Measurements from ENCODE around the gene EPHB2.
A peak's percentile ranks its signal among the peaks of the same experiment; 100 is the strongest.

EPHB2 gene

GRCh38 chr1:22847249-22847648, 136.6 kb downstream of the EPHB2 start:
- no peak overlapping the region for H3K9ac ChIP-seq (ENCODE audit: low read length)
- no peak overlapping the region for H3K4me2 ChIP-seq (ENCODE audit: low read length, poor library complexity, severe bottlenecking)
- no peak overlapping the region for H2BK12ac ChIP-seq (ENCODE audit: low read length in 2 of 2)
- H4K8ac ChIP-seq (ENCODE audit: low read length), result no peak overlapping the region
- no peak for DNase-seq
- no peak overlapping the region for H3K14ac ChIP-seq (ENCODE audit: low read length in 2 of 2)
- H3K18ac ChIP-seq (ENCODE audit: low read depth in 1 of 2, low read length in 2 of 2), result no peak overlapping the region
- H3K27ac ChIP-seq (ENCODE audit: low read length, poor library complexity, severe bottlenecking), result no peak overlapping the region
- H4K91ac ChIP-seq (ENCODE audit: low read length), result no peak overlapping the region
- peaks cover 18% of the 10 kb centered on the region for H3K9me3 ChIP-seq (ENCODE audit: control insufficient read depth, low read length)
- H2AFZ ChIP-seq (ENCODE audit: low read depth, low read length), result no peak overlapping the region
- peaks cover 0 to 40% of the 10 kb centered on the region in 2 experiments for H3K36me3 ChIP-seq (ENCODE audit: control insufficient read depth in 1 of 2, insufficient read depth in 2 of 2, low read depth in 1 of 2, low read length in 2 of 2)
- no peak overlapping the region for H3K4me3 ChIP-seq (ENCODE audit: insufficient read depth in 1 of 2, low read depth in 1 of 2, low read length in 2 of 2)
- peaks cover 45% of the 10 kb centered on the region for H3K79me1 ChIP-seq (replicated peaks; ENCODE audit: low read length, poor library complexity, severe bottlenecking)
- H3K23ac ChIP-seq (ENCODE audit: low read length in 2 of 2), result no peak overlapping the region
- no peak overlapping the region for H3K4ac ChIP-seq (ENCODE audit: low read depth in 1 of 2, low read length in 2 of 2)
- peaks cover 27% of the 10 kb centered on the region for H3K4me1 ChIP-seq (ENCODE audit: control insufficient read depth, insufficient read depth, low read depth, low read length)
- no peak overlapping the region for H2BK120ac ChIP-seq (ENCODE audit: low read depth, low read length)
- no peak overlapping the region for H2BK15ac ChIP-seq (ENCODE audit: low read depth, poor library complexity, severe bottlenecking)
- 89% methylated on average over 2 of the region's 2 CpGs for WGBS
- no peak overlapping the region for H2AK5ac ChIP-seq (ENCODE audit: low read length, severe bottlenecking)
- H2BK5ac ChIP-seq (ENCODE audit: low read depth, low read length, poor library complexity, severe bottlenecking), result no peak overlapping the region
- peaks cover 0 to 71% of the 10 kb centered on the region in 2 experiments for H3K27me3 ChIP-seq (ENCODE audit: control insufficient read depth in 1 of 2, insufficient read depth in 1 of 2, low read length in 2 of 2)

- no peak overlapping the region for H3K14ac ChIP-seq (ENCODE audit: low read length in 2 of 2)
- H3K4ac ChIP-seq (ENCODE audit: low read depth in 1 of 2, low read length in 2 of 2), result no peak overlapping the region
- no peak overlapping the region for H2AK5ac ChIP-seq (ENCODE audit: low read length, severe bottlenecking)
- H2BK5ac ChIP-seq (ENCODE audit: low read depth, low read length, poor library complexity, severe bottlenecking), result no peak overlapping the region
- H2BK120ac ChIP-seq (ENCODE audit: low read depth, low read length), result no peak overlapping the region
- 92% methylated on average over 2 of the region's 2 CpGs for WGBS
- no peak overlapping the region for H4K8ac ChIP-seq (ENCODE audit: low read length)
- H4K91ac ChIP-seq (ENCODE audit: low read length), result no peak overlapping the region
- H3K27ac ChIP-seq (ENCODE audit: low read length, poor library complexity, severe bottlenecking), result no peak overlapping the region
- no peak overlapping the region for H3K18ac ChIP-seq (ENCODE audit: low read depth in 1 of 2, low read length in 2 of 2)
- H3K9ac ChIP-seq (ENCODE audit: low read length), result no peak overlapping the region
- no peak overlapping the region for H3K4me2 ChIP-seq (ENCODE audit: low read length, poor library complexity, severe bottlenecking)
- no peak overlapping the region for H2AFZ ChIP-seq (ENCODE audit: low read depth, low read length)
- H3K23ac ChIP-seq (ENCODE audit: low read length in 2 of 2), result no peak overlapping the region
- no peak overlapping the region for H2BK12ac ChIP-seq (ENCODE audit: low read length in 2 of 2)
- no peak for DNase-seq
- H3K4me1 ChIP-seq (ENCODE audit: control insufficient read depth, insufficient read depth, low read depth, low read length), result peaks cover 27% of the 10 kb centered on the region
- no peak overlapping the region for H2BK15ac ChIP-seq (ENCODE audit: low read depth, poor library complexity, severe bottlenecking)
- H3K9me3 ChIP-seq (ENCODE audit: control insufficient read depth, low read length), result peaks cover 18% of the 10 kb centered on the region
- peaks cover 0 to 40% of the 10 kb centered on the region in 2 experiments for H3K36me3 ChIP-seq (ENCODE audit: control insufficient read depth in 1 of 2, insufficient read depth in 2 of 2, low read depth in 1 of 2, low read length in 2 of 2)
- peaks cover 47% of the 10 kb centered on the region for H3K79me1 ChIP-seq (replicated peaks; ENCODE audit: low read length, poor library complexity, severe bottlenecking)
- peaks cover 0 to 66% of the 10 kb centered on the region in 2 experiments for H3K27me3 ChIP-seq (ENCODE audit: control insufficient read depth in 1 of 2, insufficient read depth in 1 of 2, low read length in 2 of 2)
- no peak overlapping the region for H3K4me3 ChIP-seq (ENCODE audit: insufficient read depth in 1 of 2, low read depth in 1 of 2, low read length in 2 of 2)
Measured at GRCh38 chr1:22847709-22848108, 137.1 kb downstream of the EPHB2 start.

- Histone ChIP-seq H4K8ac (ENCODE audit: low read length) (no peak overlapping the region), H2BK12ac (ENCODE audit: low read length in 2 of 2) (no peak overlapping the region), H3K36me3 (ENCODE audit: control insufficient read depth in 1 of 2, insufficient read depth in 2 of 2, low read depth in 1 of 2, low read length in 2 of 2) (peaks cover 0 to 40% of the 10 kb centered on the region in 2 experiments), H3K9ac (ENCODE audit: low read length) (no peak overlapping the region), H3K14ac (ENCODE audit: low read length in 2 of 2) (no peak overlapping the region), H2AK5ac (ENCODE audit: low read length, severe bottlenecking) (no peak overlapping the region), H3K4me3 (ENCODE audit: insufficient read depth in 1 of 2, low read depth in 1 of 2, low read length in 2 of 2) (no peak overlapping the region), H3K27me3 (ENCODE audit: control insufficient read depth in 1 of 2, insufficient read depth in 1 of 2, low read length in 2 of 2) (peaks cover 0 to 63% of the 10 kb centered on the region in 2 experiments), H3K4me2 (ENCODE audit: low read length, poor library complexity, severe bottlenecking) (no peak overlapping the region), H3K18ac (ENCODE audit: low read depth in 1 of 2, low read length in 2 of 2) (no peak overlapping the region), H3K23ac (ENCODE audit: low read length in 2 of 2) (no peak overlapping the region), H3K4me1 (ENCODE audit: control insufficient read depth, insufficient read depth, low read depth, low read length) (peaks cover 27% of the 10 kb centered on the region), H2BK15ac (ENCODE audit: low read depth, poor library complexity, severe bottlenecking) (no peak overlapping the region), H2AFZ (ENCODE audit: low read depth, low read length) (no peak overlapping the region), H2BK120ac (ENCODE audit: low read depth, low read length) (no peak overlapping the region), H3K9me3 (ENCODE audit: control insufficient read depth, low read length) (peaks cover 18% of the 10 kb centered on the region), H3K4ac (ENCODE audit: low read depth in 1 of 2, low read length in 2 of 2) (no peak overlapping the region), H2BK5ac (ENCODE audit: low read depth, low read length, poor library complexity, severe bottlenecking) (no peak overlapping the region), H3K27ac (ENCODE audit: low read length, poor library complexity, severe bottlenecking) (no peak overlapping the region), H3K79me1 (replicated peaks; ENCODE audit: low read length, poor library complexity, severe bottlenecking) (peaks cover 46% of the 10 kb centered on the region), H4K91ac (ENCODE audit: low read length) (no peak overlapping the region)
- 75% methylated on average over 2 of the region's 2 CpGs for WGBS
- no peak for DNase-seq
Measured at GRCh38 chr1:22848405-22848804, 137.8 kb downstream of the EPHB2 start.

GRCh38 chr1:22849770-22850169, 139.1 kb downstream of the EPHB2 start:
- H3K36me3 ChIP-seq (ENCODE audit: control insufficient read depth in 1 of 2, insufficient read depth in 2 of 2, low read depth in 1 of 2, low read length in 2 of 2), result peaks cover 0 to 41% of the 10 kb centered on the region in 2 experiments
- no peak overlapping the region for H3K14ac ChIP-seq (ENCODE audit: low read length in 2 of 2)
- H2BK12ac ChIP-seq (ENCODE audit: low read length in 2 of 2), result no peak overlapping the region
- peaks cover 0 to 64% of the 10 kb centered on the region in 2 experiments for H3K27me3 ChIP-seq (ENCODE audit: control insufficient read depth in 1 of 2, insufficient read depth in 1 of 2, low read length in 2 of 2)
- no peak overlapping the region for H3K23ac ChIP-seq (ENCODE audit: low read length in 2 of 2)
- no peak overlapping the region for H3K18ac ChIP-seq (ENCODE audit: low read depth in 1 of 2, low read length in 2 of 2)
- peaks cover 29% of the 10 kb centered on the region for H3K4me1 ChIP-seq (ENCODE audit: control insufficient read depth, insufficient read depth, low read depth, low read length)
- no peak overlapping the region for H2BK120ac ChIP-seq (ENCODE audit: low read depth, low read length)
- H3K9ac ChIP-seq (ENCODE audit: low read length), result no peak overlapping the region
- peak overlapping the region; percentile 6 for H3K27ac ChIP-seq (ENCODE audit: low read length, poor library complexity, severe bottlenecking)
- peak overlapping the region; percentile 13 for H2AK5ac ChIP-seq (ENCODE audit: low read length, severe bottlenecking)
- H3K79me1 ChIP-seq (replicated peaks; ENCODE audit: low read length, poor library complexity, severe bottlenecking), result peaks cover 40% of the 10 kb centered on the region
- no peak overlapping the region for H2BK5ac ChIP-seq (ENCODE audit: low read depth, low read length, poor library complexity, severe bottlenecking)
- no peak overlapping the region for H2BK15ac ChIP-seq (ENCODE audit: low read depth, poor library complexity, severe bottlenecking)
- peaks cover 18% of the 10 kb centered on the region for H3K9me3 ChIP-seq (ENCODE audit: control insufficient read depth, low read length)
- 86% methylated on average over 5 of the region's 5 CpGs for WGBS
- no peak for DNase-seq
- no peak overlapping the region for H3K4ac ChIP-seq (ENCODE audit: low read depth in 1 of 2, low read length in 2 of 2)
- no peak overlapping the region for H3K4me2 ChIP-seq (ENCODE audit: low read length, poor library complexity, severe bottlenecking)
- no peak overlapping the region for H3K4me3 ChIP-seq (ENCODE audit: insufficient read depth in 1 of 2, low read depth in 1 of 2, low read length in 2 of 2)
- no peak overlapping the region for H4K91ac ChIP-seq (ENCODE audit: low read length)
- no peak overlapping the region for H4K8ac ChIP-seq (ENCODE audit: low read length)
- H2AFZ ChIP-seq (ENCODE audit: low read depth, low read length), result no peak overlapping the region

Measured in mesenchymal stem cell (in vitro differentiated cells and primary cell).